WTC11 (cell line): ENCODE results near the gene RTF1. TPM values are rescaled to one million over a fixed set of nuclear protein-coding genes. Genes with fewer than 3 reads are reported as not detected.

Source experiments
- ATAC-seq: fragments of 200-7000 bp; cut with Tn5 transposase; 2 replicates; pipeline ENCODE4 v1.10.0; 2021; ENCODE audit warnings: mild to moderate bottlenecking, moderate library complexity
- CTCF ChIA-PET: fragments of 300-600 bp; sonication (Branson Sonifier 250); formaldehyde crosslinking; loops from one replicate; lab custom pipeline; 2021; ENCODE audit warnings: antibody characterized with exemption; lab: Charles Lee
- POLR2A ChIA-PET: fragments of 350-600 bp; sonication (Branson Sonifier 250); formaldehyde crosslinking; loops from one replicate; lab custom pipeline; 2021; ENCODE audit warnings: antibody characterized with exemption; lab: Charles Lee
- DNase-seq: peaks from one replicate; pipeline ENCODE4 v3.0.0; 2021; ENCODE audit warnings: low spot score
- H3K27ac Mint-ChIP-seq: 2 replicates; pipeline ENCODE4 v1.8.0; 2021; ENCODE audit warnings: mixed read lengths
- H3K27me3 Mint-ChIP-seq: 2 replicates; pipeline ENCODE4 v1.8.0; 2021; ENCODE audit warnings: low read depth, mild to moderate bottlenecking, moderate library complexity, mixed read lengths
- H3K36me3 Mint-ChIP-seq: 2 replicates; pipeline ENCODE4 v1.8.0; 2021; ENCODE audit warnings: mixed read lengths
- H3K4me1 Mint-ChIP-seq: 2 replicates; pipeline ENCODE4 v1.8.0; 2022; ENCODE audit warnings: mixed read lengths
- H3K4me3 Mint-ChIP-seq: 2 replicates; pipeline ENCODE4 v1.8.0; 2021; ENCODE audit warnings: mild to moderate bottlenecking, moderate library complexity, mixed read lengths
- H3K9me3 Mint-ChIP-seq: 2 replicates; pipeline ENCODE4 v1.8.0; 2021; ENCODE audit warnings: mixed read lengths
- CBFB ChIP-seq: sonication (generic); formaldehyde crosslinking; IDR thresholded peaks from 2 replicates; pipeline ENCODE4 v1.8.1; 2022; ENCODE audit warnings: mild to moderate bottlenecking, low read depth, missing genetic modification reagents
- CREB1 ChIP-seq: sonication (generic); formaldehyde crosslinking; IDR thresholded peaks from 2 replicates; pipeline ENCODE4 v1.8.0; 2023; ENCODE audit warnings: mild to moderate bottlenecking, missing genetic modification reagents
- CREM ChIP-seq: sonication (generic); formaldehyde crosslinking; IDR thresholded peaks from 2 replicates; pipeline ENCODE4 v1.8.1; 2022; ENCODE audit warnings: mild to moderate bottlenecking, missing genetic modification reagents, moderate library complexity
- E2F4 ChIP-seq: sonication (generic); formaldehyde crosslinking; IDR thresholded peaks from 2 replicates; pipeline ENCODE4 v1.8.1; 2022; ENCODE audit warnings: low read depth, mild to moderate bottlenecking, moderate library complexity, missing genetic modification reagents, borderline replicate concordance
- ELF4 ChIP-seq: sonication (generic); formaldehyde crosslinking; IDR thresholded peaks from 2 replicates; pipeline ENCODE4 v1.8.1; 2022; ENCODE audit warnings: low read depth, mild to moderate bottlenecking, moderate library complexity, missing genetic modification reagents
- ETV6 ChIP-seq: sonication (generic); formaldehyde crosslinking; IDR thresholded peaks from 2 replicates; pipeline ENCODE4 v1.8.1; 2022; ENCODE audit warnings: mild to moderate bottlenecking, missing genetic modification reagents
- FOXK1 ChIP-seq: sonication (generic); formaldehyde crosslinking; IDR thresholded peaks from 2 replicates; pipeline ENCODE4 v1.8.0; 2022; ENCODE audit warnings: mild to moderate bottlenecking, moderate library complexity, missing genetic modification reagents
- FOXP1 ChIP-seq: sonication (generic); formaldehyde crosslinking; IDR thresholded peaks from 2 replicates; pipeline ENCODE4 v1.8.0; 2022; ENCODE audit warnings: missing genetic modification reagents, mild to moderate bottlenecking, moderate library complexity, borderline replicate concordance
- GTF2I ChIP-seq: fragments of 250-450 bp; sonication (Bioruptor Pico); conservative IDR thresholded peaks from 2 replicates; pipeline ENCODE4 v1.4.0; 2021; ENCODE audit warnings: mild to moderate bottlenecking
- HMGXB4 ChIP-seq: sonication (generic); formaldehyde crosslinking; IDR thresholded peaks from 2 replicates; pipeline ENCODE4 v1.8.1; 2023; ENCODE audit warnings: mild to moderate bottlenecking, moderate library complexity, missing genetic modification reagents
- IRF1 ChIP-seq: sonication (generic); formaldehyde crosslinking; IDR thresholded peaks from 2 replicates; pipeline ENCODE4 v1.8.0; 2023; ENCODE audit warnings: missing genetic modification reagents
- KAT7 ChIP-seq: sonication (generic); formaldehyde crosslinking; IDR thresholded peaks from 2 replicates; pipeline ENCODE4 v1.8.1; 2023; ENCODE audit warnings: missing genetic modification reagents, mild to moderate bottlenecking, borderline replicate concordance
- MAX ChIP-seq: sonication (generic); formaldehyde crosslinking; IDR thresholded peaks from 2 replicates; pipeline ENCODE4 v1.8.0; 2022; ENCODE audit warnings: mild to moderate bottlenecking, missing genetic modification reagents
- MYBL2 ChIP-seq: sonication (generic); formaldehyde crosslinking; IDR thresholded peaks from 2 replicates; pipeline ENCODE4 v1.8.1; 2023; ENCODE audit warnings: mild to moderate bottlenecking, moderate library complexity, missing genetic modification reagents
- SMAD4 ChIP-seq: sonication (generic); formaldehyde crosslinking; IDR thresholded peaks from 2 replicates; pipeline ENCODE4 v1.8.0; 2022; ENCODE audit warnings: mild to moderate bottlenecking, missing genetic modification reagents
- SOX15 ChIP-seq: fragments of 250-450 bp; sonication (Bioruptor Pico); IDR thresholded peaks from 2 replicates; pipeline ENCODE4 v1.9.0; 2021; ENCODE audit warnings: mild to moderate bottlenecking
- TCF7 ChIP-seq: sonication (generic); formaldehyde crosslinking; IDR thresholded peaks from 2 replicates; pipeline ENCODE4 v1.8.0; 2022; ENCODE audit warnings: mild to moderate bottlenecking, low read depth, missing genetic modification reagents, moderate library complexity
- TEAD1 ChIP-seq: sonication (generic); formaldehyde crosslinking; IDR thresholded peaks from 2 replicates; pipeline ENCODE4 v1.8.0; 2022; ENCODE audit warnings: mild to moderate bottlenecking, missing genetic modification reagents
- TP53 ChIP-seq: sonication (generic); formaldehyde crosslinking; IDR thresholded peaks from 2 replicates; pipeline ENCODE4 v1.8.1; 2023; ENCODE audit warnings: mild to moderate bottlenecking, missing genetic modification reagents
- ZNF263 ChIP-seq: sonication (generic); formaldehyde crosslinking; IDR thresholded peaks from 2 replicates; pipeline ENCODE4 v1.8.1; 2022; ENCODE audit warnings: low read depth, mild to moderate bottlenecking, moderate library complexity, missing genetic modification reagents
- ZNF281 ChIP-seq: sonication (generic); formaldehyde crosslinking; IDR thresholded peaks from 2 replicates; pipeline ENCODE4 v1.8.0; 2023; ENCODE audit warnings: mild to moderate bottlenecking, missing genetic modification reagents
- total RNA-seq: library from RNA; stranded (reverse); gene quantifications from 3 replicates; pipeline ENCODE4 v1.2.3, GENCODE V29; 2021
- TF ChIP-seq, protein P1 (sequence below): fragments of 250-450 bp; sonication (Bioruptor Pico); IDR thresholded peaks from 2 replicates; pipeline ENCODE4 v2.1.2; 2022; ENCODE audit warnings: mild to moderate bottlenecking, moderate library complexity
- TF ChIP-seq, protein P2 (sequence below): sonication (generic); formaldehyde crosslinking; IDR thresholded peaks from 2 replicates; pipeline ENCODE4 v1.8.1; 2023; ENCODE audit warnings: mild to moderate bottlenecking, missing genetic modification reagents
- TF ChIP-seq, protein P3 (sequence below): fragments of 250-450 bp; sonication (Bioruptor Pico); IDR thresholded peaks from 2 replicates; pipeline ENCODE4 v1.9.0; 2021; ENCODE audit warnings: moderate library complexity, mild to moderate bottlenecking, inconsistent platforms, borderline replicate concordance
- TF ChIP-seq, protein P4 (sequence below): sonication (generic); formaldehyde crosslinking; IDR thresholded peaks from 2 replicates; pipeline ENCODE4 v1.8.1; 2023; ENCODE audit warnings: mild to moderate bottlenecking, missing genetic modification reagents, moderate library complexity

Gene RTF1
- total RNA-seq, 1 experiment from 2014 or later: 52.3 TPM

DNA sequence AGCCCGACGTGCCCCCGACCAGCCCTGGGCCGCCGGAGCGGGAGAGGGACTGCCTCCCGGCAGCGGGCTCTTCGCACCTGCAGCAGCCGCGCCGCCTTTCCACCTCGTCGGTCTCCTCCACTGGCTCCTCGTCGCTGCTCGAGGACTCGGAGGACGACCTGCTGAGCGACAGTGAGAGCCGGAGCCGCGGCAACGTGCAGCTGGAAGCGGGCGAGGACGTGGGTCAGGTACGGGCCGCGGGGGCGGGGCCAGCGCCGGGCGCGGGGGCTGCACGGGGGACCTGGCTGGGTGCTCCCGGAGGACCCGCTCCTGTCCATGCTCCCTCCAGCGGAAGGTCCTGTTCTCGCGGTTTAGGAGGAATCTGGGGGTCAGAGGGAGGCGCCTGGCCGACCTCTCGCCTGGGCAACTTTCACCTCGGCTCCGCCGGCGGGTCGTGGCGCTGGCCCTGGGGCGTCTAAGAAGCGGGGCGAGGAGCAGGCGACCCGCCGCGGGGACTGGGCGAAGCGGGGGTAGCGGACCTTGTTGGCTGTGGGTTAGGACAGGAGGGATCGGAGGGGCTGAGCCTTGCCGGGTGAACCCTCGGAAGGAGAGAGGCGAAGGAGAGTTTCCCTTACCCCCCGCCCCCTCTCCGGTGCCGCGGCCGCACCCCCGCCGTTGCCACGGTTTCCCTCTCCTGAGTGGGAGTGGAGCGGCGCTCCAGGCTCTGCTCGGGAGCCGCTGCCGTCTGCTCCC, 77.5 kb downstream of the RTF1 start:
- H3K4me3 Mint-ChIP-seq: peak overlapping the region; percentile 54
- peaks cover 89% of the 10 kb centered on the region for H3K27me3 Mint-ChIP-seq
- ATAC-seq (peak; percentile 6), DNase-seq (peak; percentile 67)
- POLR2A ChIA-PET: no interaction called here
- CTCF ChIA-PET: interaction anchor here (1.8 to 5.1 kb wide), 4 partner anchors 9 to 29 kb away, joined by 6 to 38 read pairs (median 10); no protein-coding TSS in a partner anchor
- peaks cover 14% of the 10 kb centered on the region for H3K4me1 Mint-ChIP-seq
- H3K9me3 Mint-ChIP-seq: no peaks in the 10 kb centered on the region
- no peak overlapping the region for H3K27ac Mint-ChIP-seq
- H3K36me3 Mint-ChIP-seq: no peaks in the 10 kb centered on the region
- TF ChIP-seq, protein P1, sequence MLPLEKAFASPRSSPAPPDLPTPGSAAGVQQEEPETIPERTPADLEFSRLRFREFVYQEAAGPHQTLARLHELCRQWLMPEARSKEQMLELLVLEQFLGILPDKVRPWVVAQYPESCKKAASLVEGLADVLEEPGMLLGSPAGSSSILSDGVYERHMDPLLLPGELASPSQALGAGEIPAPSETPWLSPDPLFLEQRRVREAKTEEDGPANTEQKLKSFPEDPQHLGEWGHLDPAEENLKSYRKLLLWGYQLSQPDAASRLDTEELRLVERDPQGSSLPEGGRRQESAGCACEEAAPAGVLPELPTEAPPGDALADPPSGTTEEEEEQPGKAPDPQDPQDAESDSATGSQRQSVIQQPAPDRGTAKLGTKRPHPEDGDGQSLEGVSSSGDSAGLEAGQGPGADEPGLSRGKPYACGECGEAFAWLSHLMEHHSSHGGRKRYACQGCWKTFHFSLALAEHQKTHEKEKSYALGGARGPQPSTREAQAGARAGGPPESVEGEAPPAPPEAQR (CRISPR knock-in tag): no peak
- TF ChIP-seq TP53 (no peak), MAX (peak; percentile 91), CREB1 (CRISPR knock-in tag) (peak; percentile 70; the same call in 1 of the 2 replicates), ETV6 (CRISPR knock-in tag) (peak; percentile 70; the same call in 1 of the 2 replicates), SMAD4 (CRISPR knock-in tag) (no peak), FOXK1 (CRISPR knock-in tag) (peak; percentile 70; the same call in 1 of the 2 replicates), HMGXB4 (CRISPR knock-in tag) (no peak; the same call in 1 of the 2 replicates), MYBL2 (CRISPR knock-in tag) (peak; percentile 75), FOXP1 (CRISPR knock-in tag) (peak; percentile 76), SOX15 (CRISPR knock-in tag) (no peak), CREM (CRISPR knock-in tag) (no peak), IRF1 (CRISPR knock-in tag) (peak; percentile 36; the same call in 1 of the 2 replicates), ZNF263 (CRISPR knock-in tag) (peak; percentile 95), TCF7 (CRISPR knock-in tag) (peak; percentile 86; the same call in 1 of the 2 replicates), TEAD1 (CRISPR knock-in tag) (peak; percentile 87), CBFB (CRISPR knock-in tag) (no peak), ELF4 (CRISPR knock-in tag) (0 out of 2 replicates have a peak, but pooled peaks have one; percentile 78), E2F4 (peak; percentile 76; the same call in 1 of the 2 replicates), GTF2I (no peak), KAT7 (CRISPR knock-in tag) (no peak), ZNF281 (CRISPR knock-in tag) (peak; percentile 79; the same call in 1 of the 2 replicates)
- TF ChIP-seq, protein P2, sequence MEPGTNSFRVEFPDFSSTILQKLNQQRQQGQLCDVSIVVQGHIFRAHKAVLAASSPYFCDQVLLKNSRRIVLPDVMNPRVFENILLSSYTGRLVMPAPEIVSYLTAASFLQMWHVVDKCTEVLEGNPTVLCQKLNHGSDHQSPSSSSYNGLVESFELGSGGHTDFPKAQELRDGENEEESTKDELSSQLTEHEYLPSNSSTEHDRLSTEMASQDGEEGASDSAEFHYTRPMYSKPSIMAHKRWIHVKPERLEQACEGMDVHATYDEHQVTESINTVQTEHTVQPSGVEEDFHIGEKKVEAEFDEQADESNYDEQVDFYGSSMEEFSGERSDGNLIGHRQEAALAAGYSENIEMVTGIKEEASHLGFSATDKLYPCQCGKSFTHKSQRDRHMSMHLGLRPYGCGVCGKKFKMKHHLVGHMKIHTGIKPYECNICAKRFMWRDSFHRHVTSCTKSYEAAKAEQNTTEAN (CRISPR knock-in tag): peak; percentile 88; the same call in 1 of the 2 replicates
- TF ChIP-seq, protein P3, sequence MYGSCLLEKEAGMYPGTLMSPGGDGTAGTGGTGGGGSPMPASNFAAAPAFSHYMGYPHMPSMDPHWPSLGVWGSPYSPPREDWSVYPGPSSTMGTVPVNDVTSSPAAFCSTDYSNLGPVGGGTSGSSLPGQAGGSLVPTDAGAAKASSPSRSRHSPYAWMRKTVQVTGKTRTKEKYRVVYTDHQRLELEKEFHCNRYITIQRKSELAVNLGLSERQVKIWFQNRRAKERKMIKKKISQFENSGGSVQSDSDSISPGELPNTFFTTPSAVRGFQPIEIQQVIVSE (CRISPR knock-in tag): no peak
- TF ChIP-seq, protein P4, sequence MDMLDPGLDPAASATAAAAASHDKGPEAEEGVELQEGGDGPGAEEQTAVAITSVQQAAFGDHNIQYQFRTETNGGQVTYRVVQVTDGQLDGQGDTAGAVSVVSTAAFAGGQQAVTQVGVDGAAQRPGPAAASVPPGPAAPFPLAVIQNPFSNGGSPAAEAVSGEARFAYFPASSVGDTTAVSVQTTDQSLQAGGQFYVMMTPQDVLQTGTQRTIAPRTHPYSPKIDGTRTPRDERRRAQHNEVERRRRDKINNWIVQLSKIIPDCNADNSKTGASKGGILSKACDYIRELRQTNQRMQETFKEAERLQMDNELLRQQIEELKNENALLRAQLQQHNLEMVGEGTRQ (CRISPR knock-in tag): no peak
